ENCODE measurements around the gene FFAR1.
A peak's percentile ranks its signal among the peaks of the same experiment; 100 is the strongest.
"Not testable (repeated sequence)": the region's sequence is repeated elsewhere in the genome, so short reads cannot be mapped to it uniquely, and the experiment has no call there.

Gene FFAR1

DNA sequence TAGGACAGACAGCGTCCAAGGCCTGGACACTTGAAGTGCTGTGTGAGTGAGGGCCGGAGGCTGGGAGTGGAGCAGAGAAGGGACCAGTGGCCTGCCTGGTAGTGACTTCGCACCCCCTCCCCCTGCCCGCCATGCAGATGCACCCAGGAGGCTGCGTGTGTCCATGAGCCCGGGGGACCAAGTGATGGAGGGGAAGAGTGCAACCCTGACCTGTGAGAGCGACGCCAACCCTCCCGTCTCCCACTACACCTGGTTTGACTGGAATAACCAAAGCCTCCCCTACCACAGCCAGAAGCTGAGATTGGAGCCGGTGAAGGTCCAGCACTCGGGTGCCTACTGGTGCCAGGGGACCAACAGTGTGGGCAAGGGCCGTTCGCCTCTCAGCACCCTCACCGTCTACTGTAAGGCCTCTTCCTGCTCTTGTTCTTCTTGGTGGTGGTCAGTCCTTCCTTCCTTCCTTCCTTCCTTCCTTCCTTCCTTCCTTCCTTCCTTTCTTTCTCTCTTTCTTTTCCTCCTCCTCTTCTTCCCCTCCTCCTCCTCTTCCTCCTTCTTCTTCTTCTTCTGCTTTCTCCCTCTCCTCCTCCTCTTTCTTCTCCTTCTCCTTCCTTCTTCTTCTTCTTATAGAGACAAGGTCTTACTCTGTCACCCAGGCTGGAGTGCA lies 6.0 kb upstream of the FFAR1 start:
- DNase-seq (ENCODE audit: low read depth, low spot score) = no peak

DNA sequence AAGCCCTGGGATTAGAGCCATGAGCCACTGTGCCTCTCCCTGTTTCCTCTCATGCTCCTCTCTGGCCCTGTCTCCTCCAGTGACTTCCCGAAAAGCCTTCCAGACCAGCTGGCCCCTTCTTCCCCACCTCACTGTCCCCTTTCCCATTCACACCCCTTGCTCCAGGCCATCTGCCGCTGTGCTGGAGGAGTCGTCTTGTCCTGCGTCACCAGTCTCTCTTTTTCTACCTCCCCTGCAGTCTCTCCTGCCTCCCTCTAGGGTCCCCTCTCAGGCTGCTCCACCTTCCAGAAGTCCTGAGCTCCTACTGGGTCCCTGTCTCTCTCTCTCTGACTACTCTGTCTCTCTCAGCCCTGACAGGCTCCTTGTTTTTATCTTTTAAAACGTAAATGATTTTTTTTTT lies 5.3 kb upstream of the FFAR1 start:
- DNase-seq (ENCODE audit: low read depth, low spot score) = no peak

DNA sequence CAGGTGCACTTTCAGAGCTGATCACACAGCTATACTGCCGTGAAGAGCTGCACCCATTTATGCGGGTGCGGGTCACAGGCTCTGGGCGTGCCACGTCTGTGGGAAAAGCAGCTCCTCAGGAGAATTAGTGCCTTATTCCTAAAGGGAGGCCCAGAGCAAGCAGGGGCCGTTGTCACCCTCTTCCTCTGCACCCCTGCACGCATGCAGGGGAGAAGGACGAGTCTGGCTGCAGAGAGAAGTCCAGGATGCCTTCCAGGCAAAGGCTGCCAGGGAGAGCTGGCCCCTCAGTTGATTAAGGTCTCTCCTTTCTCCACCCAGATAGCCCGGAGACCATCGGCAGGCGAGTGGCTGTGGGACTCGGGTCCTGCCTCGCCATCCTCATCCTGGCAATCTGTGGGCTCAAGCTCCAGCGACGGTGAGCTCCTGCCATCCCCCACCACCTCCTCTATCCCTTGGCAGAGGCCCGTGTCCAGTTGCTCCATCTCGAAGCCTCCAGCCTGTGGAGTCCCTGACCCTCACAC lies 3.1 kb upstream of the FFAR1 start:
- DNase-seq (ENCODE audit: low read depth, low spot score) = no peak

DNA sequence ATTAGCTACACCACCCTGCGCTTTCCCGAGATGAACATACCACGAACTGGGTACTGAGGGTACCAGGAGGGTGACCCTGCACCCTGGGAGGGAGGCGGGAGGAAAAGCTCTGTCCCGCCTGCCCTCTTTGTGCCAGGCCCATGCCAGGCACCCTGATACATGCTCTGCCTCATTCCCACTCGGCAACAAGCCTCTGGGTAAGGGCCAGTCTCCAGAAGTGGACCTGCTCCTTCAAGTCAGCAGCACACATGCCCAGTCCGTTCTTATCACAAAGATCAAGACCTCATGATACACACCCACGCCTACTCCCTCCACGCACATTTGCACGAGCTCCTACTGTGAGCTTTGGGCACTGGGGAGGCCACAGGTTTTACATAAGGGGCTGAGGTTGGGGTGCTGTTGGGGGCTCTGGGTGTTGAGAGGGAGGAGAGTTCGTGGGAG lies 2.0 kb upstream of the FFAR1 start:
- no peak for DNase-seq (ENCODE audit: low read depth, low spot score)

DNA sequence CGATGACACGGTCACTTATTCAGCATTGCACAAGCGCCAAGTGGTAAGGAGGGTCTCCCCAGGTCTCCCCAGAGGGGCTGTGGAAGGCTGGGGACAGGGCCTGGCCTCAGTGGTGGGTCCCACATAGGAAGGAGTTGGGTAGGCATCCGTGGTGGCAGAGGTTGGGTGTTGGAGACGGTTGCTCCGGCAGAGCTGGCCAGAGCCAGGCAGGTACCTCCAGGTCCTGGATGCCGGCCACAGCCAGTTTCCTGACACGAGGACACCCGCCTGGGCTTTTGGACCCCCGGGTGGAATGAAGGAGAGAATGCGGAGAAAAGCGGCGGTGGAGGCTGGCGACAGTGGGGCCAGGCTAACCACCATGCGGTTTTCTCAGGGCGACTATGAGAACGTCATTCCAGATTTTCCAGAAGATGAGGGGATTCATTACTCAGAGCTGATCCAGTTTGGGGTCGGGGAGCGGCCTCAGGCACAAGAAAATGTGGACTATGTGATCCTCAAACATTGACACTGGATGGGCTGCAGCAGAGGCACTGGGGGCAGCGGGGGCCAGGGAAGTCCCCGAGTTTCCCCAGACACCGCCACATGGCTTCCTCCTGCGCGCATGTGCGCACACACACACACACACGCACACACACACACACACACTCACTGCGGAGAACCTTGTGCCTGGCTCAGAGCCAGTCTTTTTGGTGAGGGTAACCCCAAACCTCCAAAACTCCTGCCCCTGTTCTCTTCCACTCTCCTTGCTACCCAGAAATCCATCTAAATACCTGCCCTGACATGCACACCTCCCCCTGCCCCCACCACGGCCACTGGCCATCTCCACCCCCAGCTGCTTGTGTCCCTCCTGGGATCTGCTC lies 1.3 kb upstream of the FFAR1 start:
- no peak for DNase-seq (ENCODE audit: low read depth, low spot score)

DNA sequence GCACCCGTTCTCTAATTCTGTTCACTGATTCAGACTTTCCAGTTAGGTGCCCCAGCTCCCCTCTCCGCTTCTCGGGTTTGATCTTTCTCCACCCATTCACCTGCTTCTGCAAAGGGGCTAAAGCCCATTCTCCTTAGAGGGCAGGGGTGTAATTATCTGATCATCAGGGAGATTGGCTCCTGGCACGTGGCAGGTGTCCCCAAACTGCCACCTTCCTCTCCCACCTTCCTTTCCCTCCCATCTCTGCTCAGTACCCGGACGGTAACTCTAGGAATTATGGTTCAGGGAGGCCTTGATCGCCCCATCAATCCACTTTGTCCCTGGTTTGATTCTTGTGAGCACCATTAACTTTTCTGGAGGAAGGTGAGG lies 212 bp downstream of the FFAR1 start:
- DNase-seq (ENCODE audit: low read depth, low spot score) = no peak

DNA sequence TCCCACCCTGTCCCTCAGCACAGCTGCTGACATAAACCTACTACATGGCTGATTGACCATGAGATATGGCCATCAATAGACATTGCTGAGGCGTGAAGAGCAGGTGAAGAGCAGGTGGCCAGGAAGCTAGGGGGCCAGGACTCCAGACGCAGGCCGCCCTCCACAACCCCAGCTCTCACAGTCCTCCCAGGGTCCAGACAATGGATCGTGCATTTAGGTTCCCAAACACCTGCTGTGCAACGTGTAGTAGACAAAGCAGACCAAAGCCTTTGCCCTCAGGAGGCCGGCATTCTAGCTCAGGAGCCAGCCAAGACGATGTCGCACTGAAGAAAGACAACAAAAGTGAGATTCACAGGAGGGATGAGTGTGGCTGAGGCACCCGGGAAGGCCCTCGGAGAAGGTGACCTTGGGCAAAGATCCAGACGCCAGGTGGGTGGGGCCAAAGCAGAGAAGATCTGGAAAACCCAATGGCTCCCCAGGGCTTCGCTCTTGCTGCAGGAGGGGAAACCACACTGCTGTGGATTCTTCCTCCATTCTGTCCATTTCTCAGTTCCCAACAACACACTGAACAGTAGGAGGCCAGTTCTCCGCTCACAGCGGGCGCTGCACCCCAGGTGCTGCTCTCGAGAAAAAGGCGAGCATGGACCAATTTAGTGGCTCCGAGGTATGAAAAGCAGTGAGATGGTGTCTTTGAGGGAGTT lies 1.4 kb downstream of the FFAR1 start:
- no peak for DNase-seq (ENCODE audit: low read depth, low spot score)

DNA sequence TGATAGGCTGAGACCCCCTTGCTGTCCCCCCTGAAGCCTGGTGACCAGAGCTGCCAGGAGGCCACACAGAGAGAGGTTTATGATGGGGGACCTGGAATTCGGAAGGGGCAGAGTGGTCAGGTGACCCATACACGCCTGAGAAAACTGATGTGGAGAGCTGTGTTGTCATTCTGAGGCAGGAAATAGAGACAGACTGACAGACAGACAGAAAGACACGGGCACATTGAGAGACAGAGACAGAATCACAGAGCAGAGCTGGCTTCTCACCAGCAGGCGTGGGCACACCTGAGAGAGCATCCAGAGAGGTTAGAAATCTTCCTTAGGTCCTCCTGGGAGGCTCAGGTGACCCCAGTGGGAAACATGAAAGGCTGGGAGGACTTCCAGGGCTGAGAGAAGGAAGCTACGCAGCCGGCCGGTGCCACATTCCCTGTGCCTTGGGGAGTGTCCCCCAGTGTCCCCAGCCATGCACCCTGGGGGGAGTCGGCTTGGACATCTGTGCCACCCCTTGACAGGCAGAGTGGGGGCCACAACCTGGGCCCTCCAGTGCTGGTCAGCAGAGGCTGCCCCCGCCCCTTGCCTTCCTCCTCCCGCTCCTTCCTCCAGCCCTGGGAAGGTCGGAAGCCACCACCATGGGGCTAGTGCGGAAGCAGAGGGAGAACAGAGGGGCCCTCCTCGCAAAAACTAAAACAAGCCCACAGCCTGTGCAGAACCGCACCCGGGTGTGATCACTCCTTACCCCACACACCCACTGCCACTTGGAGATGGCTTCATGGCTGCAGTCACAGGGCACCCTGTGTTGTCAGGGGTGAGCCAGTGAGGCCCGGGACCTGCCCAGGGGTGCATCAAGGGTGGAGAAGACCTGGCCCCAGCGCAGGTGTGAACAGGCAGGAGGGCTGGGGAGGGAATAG lies 2.2 kb downstream of the FFAR1 start:
- no peak for DNase-seq (ENCODE audit: low read depth, low spot score)

DNA sequence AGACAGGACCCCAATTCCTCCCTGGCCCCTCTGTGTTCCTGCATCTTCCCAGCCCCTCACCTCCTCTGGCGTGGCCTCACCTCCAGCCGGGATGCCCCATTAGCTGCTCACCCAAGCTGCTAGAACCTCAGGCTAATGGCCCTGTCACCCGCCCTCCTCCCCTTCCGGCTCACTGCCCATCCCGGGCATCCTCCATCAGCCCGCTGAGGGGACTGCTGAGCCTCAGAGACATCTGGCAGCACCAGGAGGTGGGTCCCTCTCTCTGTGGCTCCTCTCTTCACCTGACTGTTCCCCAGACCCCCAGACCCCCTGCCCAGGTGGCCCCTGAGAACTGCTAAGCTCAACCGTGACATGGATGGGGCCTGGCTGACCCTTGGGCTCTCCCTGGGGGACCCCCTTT lies 2.9 kb downstream of the FFAR1 start:
- DNase-seq (ENCODE audit: low read depth, low spot score) = no peak

DNA sequence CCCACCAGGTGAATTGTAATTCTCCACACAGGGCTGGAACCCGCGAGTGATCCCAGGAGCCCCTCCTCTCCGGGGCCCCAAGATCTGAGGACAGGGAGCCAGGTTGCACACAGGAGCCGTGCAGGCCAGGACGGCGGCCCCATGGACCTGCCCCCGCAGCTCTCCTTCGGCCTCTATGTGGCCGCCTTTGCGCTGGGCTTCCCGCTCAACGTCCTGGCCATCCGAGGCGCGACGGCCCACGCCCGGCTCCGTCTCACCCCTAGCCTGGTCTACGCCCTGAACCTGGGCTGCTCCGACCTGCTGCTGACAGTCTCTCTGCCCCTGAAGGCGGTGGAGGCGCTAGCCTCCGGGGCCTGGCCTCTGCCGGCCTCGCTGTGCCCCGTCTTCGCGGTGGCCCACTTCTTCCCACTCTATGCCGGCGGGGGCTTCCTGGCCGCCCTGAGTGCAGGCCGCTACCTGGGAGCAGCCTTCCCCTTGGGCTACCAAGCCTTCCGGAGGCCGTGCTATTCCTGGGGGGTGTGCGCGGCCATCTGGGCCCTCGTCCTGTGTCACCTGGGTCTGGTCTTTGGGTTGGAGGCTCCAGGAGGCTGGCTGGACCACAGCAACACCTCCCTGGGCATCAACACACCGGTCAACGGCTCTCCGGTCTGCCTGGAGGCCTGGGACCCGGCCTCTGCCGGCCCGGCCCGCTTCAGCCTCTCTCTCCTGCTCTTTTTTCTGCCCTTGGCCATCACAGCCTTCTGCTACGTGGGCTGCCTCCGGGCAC lies 3.9 kb downstream of the FFAR1 start:
- DNase-seq (ENCODE audit: low read depth, low spot score) = no peak

DNA sequence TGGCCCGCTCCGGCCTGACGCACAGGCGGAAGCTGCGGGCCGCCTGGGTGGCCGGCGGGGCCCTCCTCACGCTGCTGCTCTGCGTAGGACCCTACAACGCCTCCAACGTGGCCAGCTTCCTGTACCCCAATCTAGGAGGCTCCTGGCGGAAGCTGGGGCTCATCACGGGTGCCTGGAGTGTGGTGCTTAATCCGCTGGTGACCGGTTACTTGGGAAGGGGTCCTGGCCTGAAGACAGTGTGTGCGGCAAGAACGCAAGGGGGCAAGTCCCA lies 4.4 kb downstream of the FFAR1 start:
- no peak for DNase-seq (ENCODE audit: low read depth, low spot score)

DNA sequence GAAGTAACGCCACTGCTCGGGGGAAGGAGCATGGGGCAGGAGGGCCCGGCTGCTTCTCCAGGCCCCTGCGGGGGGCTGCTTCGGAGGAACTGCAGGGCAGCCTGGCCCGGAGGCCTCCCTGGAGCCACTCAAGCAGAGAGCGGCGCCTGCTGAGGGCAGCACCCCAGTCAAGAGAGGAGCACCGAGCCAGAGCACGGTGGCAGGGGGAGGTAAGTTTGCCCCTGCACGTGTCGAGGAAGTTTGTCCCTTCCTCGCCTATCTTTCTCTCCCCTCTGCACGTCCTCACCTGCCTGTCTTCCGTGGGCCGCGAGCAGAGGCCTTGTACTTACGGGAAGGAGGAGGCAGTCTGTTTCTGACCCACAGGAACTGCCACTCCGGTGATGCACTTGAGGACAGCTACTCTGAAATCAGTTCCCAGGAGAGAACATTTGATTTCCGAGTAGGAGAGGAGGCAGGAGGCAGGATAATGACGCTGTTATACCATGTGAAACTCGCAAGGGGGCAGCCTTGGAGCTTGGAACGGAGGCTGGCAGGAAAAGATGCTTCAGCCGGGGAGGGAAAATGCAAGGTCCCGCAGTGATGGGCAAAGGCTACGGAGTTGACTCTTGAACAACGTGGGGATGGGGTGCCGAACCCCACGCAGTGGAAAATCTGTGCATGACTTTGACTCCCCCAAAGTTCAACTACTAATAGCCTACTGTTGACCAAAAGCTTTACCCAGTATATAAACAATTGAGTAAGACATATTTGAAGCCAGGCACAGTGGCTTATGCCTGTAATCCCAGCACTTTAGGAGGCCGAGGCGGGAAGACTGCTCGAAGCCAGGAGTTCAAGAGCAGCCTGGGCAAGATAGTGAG lies 5.0 kb downstream of the FFAR1 start:
- DNase-seq (ENCODE audit: low read depth, low spot score) = peak; percentile 40

DNA sequence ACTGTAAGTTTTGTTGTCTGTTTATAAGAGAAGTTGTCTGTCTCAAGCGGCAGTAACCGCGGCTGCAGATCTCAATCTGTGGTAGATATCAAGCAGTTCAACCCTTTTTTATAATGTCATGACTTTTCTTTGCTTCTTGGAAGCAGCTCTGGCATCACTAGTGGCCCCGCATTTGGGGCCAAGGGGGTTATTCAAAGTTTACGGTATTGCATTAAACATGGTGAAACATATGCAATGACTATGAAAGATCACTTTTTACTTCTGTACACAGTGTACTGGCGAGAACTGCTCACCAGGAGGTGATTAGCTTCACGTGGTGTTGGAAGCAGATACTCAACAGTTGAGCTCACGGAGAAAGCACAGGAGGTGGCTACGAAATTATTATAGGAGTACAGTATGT lies 5.9 kb downstream of the FFAR1 start:
- DNase-seq (ENCODE audit: low read depth, low spot score) = no peak

DNA sequence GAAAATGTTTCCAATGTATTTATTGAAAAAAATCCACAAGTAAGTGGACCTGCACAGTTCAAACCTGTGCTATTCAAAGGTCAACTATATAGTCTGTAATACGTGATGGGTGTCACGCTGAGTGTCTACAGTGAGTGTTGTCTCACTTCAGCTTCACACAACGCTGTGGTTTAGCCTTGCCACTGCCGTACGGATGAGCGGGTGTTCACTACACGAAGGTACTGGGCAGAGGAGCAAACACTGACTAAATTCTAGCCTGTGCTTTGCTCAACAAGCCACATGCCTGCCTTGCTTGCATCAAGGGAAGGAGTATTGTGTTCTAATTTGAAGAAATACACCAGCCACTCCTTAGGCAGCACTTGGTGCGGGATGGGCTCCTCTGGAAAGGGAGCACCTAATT lies 7.2 kb downstream of the FFAR1 start:
- DNase-seq (ENCODE audit: low read depth, low spot score) = no peak

DNA sequence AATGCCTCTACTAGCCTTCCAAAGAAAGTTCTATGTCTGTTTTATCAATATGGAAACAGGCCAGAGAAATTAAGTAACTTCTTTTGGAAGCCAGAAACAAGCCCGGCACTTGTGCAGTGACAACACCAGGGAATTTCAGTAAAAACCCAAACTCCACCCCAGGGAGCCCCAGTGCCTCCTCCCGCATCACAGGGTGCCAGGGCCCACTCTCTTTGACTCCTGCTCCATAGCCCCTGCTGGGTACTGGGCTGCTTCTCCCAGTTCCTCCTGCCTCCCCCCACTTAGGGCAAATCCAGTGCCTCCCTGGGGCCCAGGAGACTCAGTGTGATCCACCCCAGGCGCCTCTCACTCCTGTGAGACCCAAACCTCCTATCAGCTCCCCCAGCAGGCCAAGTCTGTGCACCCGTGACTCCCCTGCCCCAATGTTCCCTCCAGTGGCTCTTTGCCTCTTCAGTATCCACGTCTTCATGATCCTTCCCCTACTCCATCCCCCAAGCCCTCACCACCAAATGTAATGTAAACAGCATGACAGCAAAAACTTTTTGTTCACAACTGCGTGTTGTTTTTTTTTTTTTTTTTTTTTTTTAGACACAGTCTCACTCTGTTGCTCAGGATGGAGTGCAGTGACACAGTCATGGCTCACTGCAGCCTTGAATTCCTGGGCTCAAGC lies 8.2 kb downstream of the FFAR1 start:
- DNase-seq (ENCODE audit: low read depth, low spot score) = no peak

DNA sequence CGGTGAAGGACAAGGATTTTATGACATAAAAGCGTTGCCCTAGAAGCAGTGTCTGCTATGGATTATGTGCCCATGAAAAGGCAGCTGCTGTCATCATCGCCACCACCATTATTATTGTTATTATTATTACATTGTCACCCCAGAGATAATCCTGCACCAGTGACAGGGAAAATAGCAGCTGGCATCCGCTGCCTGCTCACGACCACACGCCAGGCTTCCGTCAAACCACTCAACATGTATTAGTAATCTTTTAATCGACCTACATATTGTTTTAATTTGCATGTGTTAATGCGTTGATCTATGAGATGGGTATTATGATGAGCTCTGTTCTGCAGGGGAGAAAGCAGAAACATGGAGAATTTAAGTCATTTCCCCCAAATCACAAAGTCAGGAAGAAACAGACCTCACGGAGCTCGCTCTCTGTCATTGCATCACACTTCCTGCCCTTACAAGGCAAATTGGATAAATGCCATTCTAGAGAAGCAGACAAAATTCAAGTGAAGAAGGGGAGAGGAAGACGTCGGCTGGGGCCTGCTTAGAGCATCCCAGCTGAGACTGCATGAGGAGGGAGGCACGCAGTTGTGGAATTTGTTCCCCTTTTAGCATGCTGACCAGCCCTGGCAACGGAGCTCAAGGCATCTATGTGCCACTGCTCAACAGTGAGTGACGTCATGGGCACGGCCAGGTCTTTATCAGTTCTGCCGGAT lies 10.3 kb downstream of the FFAR1 start, which contains the start of gene FFAR3:
FFAR3 (plus strand) TSS at position 594 of the 707 bp plus-strand sequence. CDS start 431 bp downstream, outside the sequence.
- no peak for DNase-seq (ENCODE audit: low read depth, low spot score)

DNA sequence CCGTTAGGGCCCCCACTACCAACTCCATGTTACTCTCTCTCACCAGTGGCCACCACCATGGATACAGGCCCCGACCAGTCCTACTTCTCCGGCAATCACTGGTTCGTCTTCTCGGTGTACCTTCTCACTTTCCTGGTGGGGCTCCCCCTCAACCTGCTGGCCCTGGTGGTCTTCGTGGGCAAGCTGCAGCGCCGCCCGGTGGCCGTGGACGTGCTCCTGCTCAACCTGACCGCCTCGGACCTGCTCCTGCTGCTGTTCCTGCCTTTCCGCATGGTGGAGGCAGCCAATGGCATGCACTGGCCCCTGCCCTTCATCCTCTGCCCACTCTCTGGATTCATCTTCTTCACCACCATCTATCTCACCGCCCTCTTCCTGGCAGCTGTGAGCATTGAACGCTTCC lies 11.1 kb downstream of the FFAR1 start:
- not testable (repeated sequence) for DNase-seq (ENCODE audit: low read depth, low spot score)

DNA sequence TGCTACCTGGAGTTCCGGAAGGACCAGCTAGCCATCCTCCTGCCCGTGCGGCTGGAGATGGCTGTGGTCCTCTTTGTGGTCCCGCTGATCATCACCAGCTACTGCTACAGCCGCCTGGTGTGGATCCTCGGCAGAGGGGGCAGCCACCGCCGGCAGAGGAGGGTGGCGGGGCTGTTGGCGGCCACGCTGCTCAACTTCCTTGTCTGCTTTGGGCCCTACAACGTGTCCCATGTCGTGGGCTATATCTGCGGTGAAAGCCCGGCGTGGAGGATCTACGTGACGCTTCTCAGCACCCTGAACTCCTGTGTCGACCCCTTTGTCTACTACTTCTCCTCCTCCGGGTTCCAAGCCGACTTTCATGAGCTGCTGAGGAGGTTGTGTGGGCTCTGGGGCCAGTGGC lies 11.7 kb downstream of the FFAR1 start:
- not testable (repeated sequence) for DNase-seq (ENCODE audit: low read depth, low spot score)

DNA sequence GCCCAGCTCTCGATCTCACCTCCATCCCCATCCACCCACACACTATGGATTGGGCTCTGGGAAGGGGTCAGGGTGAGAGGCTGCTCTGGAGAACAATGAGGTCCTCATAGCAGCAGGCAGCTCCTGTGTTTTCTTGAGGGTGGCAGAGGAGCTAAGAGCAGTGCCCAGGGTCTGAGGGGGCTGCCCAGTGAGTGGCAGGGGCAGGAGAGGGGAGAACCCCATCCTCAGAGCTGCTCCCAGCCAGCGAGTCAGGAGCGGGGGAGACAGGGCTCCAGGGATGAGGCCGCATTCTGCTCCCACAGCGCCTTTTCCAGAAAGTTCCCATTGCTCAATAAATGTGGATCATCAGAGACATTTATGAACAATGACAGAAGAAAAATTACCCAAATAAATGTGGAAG lies 12.4 kb downstream of the FFAR1 start:
- DNase-seq (ENCODE audit: low read depth, low spot score) = not testable (repeated sequence)
